HG03442 (cell line): ENCODE measurements around the gene STRAP.

Experiments used
- ATAC-seq: cut with Tn5 transposase; IDR thresholded peaks from one replicate; pipeline ENCODE4 v1.9.1; 2021; ENCODE audit warnings: mild to moderate bottlenecking, moderate library complexity; ENCODE audit not compliant: unreplicated experiment

STRAP gene, protein sequence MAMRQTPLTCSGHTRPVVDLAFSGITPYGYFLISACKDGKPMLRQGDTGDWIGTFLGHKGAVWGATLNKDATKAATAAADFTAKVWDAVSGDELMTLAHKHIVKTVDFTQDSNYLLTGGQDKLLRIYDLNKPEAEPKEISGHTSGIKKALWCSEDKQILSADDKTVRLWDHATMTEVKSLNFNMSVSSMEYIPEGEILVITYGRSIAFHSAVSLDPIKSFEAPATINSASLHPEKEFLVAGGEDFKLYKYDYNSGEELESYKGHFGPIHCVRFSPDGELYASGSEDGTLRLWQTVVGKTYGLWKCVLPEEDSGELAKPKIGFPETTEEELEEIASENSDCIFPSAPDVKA

DNA sequence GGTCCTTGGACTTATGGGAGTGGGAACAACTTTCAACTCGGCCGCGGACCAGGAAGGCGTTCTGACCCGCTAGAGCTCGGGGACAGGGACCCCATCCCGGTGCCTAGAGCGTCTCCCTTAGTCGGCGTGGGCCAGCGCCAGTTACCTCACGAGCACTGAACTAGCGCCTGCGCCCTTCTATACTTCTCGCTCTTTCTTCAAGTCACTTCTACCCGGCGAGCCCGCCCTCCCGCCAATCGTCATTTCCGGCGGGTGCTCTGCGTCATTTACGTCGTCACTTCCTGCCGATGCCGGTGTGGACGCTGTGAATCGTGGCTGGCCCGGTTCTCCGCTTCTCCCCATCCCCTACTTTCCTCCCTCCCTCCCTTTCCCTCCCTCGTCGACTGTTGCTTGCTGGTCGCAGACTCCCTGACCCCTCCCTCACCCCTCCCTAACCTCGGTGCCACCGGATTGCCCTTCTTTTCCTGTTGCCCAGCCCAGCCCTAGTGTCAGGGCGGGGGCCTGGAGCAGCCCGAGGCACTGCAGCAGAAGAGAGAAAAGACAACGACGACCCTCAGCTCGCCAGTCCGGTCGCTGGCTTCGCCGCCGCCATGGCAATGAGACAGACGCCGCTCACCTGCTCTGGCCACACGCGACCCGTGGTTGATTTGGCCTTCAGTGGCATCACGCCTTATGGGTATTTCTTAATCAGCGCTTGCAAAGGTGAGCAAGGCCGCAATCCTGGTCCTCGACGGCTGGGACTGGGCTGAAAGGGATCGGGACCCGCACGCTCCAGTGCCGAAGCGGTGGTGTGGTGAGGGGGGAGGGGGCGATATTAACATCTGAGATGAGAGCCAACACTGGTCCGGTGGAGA lies at the start of gene STRAP:
Gene STRAP, plus strand, starts transcription at position 270 of the 854 bp plus-strand sequence. Its CDS starts 321 bp downstream, at position 591.
- ATAC-seq, result peak; percentile 96

DNA sequence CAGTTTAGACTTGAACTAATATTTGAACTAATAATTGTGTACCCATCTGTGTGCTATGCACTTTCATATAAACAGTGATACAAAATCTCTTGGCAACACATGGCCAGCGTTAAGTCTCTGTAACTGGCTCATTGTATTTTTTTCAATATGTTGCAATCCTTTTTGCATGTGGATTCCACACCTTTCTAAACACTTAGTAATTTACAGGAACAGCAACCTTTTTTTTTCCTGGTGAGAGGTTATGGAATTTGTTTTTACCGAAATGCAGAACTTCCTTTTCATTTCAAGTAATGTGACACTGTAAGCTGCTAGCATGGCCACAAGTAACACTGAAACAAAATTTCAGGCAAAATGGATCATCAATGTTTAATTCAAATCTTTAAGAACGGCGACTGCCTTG lies 47.6 kb upstream of the STRAP start:
- no peak for ATAC-seq

DNA sequence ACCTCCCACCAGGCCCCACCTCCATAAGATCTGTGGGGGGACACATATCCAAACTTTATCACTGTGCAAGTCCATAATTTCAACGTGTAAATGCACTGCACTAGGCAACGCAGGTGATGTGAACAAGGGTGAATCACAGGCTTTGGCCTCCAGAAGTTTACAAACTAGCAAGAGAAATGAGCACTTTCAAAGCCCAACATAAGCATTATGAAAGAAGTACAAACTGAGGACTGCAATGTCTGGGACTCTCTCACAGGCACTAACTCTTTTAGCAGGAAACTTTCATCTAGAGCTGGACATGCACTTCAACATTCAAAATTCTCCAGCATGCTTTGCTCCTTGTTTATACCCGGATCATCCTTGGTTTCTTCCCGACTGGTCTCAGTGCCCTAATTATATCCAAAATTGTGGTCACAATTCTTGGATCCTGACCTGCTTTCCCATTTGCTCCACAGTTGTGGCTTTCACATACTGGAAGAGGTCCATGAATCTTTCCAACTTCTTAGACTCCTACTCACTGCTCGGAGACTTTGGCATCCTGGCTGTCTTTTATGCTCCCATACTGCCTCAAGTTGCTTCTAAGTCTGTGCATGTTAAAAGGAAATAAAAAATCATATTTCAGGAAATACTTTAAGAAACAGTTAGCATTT lies 44.9 kb upstream of the STRAP start:
- no peak for ATAC-seq

DNA sequence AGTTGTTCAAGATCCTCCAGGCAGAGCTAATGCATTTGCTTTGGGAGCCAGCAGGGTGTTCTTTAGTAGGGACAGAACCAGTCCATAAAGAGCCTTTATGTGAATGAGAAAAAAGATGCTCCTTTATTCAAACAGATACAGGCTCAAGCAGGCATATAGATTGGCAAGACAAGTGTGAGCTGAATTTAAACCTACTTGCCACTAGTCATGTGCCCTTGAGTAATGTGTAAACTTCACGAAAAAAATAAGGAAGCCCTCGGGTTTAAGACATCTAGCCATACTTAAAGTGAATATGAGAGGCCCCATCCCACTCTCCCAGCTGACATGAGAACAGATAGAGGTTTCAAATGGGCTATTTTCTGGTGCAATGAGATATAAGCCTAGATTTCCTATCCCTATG lies 43.1 kb upstream of the STRAP start:
- no peak for ATAC-seq

DNA sequence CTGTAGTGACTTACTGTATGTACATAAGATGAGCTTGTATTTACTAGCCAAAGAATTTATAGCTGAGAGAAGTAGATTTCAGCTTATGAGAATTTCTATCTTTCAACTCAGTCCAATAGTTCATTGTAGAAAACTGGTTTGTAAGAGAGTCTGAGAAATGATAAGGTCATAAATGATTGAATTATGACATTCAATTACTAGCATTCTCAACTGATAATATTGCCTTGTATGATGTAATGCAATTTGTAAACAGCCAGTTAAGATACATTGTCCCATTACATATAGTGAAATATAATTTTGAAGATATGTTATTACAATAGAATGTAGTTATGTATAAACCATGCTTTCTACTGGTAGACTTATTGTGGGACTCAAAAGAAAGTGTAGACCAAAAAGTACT lies 42.5 kb upstream of the STRAP start:
- no peak for ATAC-seq

DNA sequence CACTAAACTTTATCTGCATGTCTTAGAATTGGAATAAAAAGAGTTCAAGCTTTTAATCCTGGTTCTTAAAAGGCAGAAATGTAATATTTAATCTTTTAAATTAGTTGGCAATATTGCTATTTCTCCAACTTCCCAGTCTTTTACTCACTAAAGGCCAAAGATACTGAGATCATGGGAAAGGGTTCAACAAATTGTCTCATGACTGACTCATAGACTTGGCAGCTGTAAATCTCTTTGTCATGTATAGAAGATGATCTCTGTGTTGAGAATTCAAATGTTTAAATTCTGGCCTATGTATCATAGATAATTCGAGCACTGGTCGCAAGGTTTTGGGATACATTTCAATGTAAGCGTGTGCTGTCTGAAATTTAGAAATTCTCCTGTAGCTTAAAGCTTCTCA lies 40.1 kb upstream of the STRAP start:
- no peak for ATAC-seq

DNA sequence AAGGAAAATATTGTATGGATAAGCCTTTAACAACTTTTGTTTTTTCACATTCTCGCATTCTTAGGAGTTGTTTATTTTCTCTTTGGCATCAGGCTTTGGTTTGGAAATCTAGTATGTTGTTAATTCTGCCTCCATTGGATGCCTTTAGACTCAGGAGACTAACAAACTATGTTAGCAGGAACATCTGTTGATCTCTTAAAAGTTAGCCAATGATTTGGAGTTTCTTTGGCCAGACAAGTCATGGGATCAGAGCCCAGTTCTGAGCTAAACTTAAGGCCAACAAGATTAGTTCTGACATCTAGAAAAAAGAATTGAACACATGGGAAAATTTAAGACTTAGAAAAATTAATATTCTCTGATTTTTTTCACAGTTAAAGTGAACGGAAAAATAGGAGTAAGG lies 35.3 kb upstream of the STRAP start:
- ATAC-seq, result no peak

DNA sequence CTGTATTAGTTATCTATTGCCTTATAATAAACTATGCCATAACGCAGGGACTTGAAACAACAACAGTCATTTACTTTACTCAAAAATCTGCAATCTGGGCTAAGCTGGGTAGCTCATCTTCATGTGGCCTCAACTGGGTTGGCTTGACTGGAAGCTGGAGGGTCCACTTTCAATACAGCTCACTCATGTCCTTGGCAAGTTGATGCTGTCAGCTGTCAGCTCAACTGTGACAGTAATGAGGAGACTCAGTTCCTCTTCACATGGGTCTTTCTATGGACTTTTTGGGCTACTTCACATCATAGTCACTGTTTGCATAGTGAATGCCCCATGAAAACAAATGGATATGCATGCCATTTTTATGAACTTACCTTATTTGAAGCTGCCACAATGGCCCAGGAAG lies 33.6 kb upstream of the STRAP start:
- no peak for ATAC-seq

DNA sequence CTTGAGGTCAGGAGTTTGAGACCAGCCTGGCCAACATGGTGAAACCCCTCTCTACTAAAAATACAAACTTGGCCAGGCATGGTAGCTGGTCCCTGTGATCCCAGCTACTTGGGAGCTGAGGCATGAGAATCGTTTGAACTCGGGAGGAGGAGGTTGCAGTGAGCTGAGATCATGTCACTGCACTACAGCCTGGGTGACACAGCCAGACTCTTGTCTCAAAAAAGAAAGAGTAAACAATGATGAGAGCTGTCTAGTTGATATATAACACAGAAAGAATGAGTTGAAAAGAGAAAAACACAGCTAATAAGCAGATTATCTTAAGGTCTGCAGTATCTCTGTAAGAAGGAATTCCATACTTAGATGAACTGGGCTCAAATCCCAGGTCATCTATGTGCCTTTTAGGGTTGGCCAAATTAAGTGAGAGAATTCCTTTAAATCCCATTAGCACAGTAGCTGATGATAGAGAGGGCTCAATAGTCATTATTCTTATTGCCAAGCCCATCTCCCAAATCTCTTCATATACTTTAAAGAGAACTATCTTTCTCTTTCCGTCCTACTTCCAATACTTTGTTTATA lies 31.1 kb upstream of the STRAP start:
- ATAC-seq, result no peak

DNA sequence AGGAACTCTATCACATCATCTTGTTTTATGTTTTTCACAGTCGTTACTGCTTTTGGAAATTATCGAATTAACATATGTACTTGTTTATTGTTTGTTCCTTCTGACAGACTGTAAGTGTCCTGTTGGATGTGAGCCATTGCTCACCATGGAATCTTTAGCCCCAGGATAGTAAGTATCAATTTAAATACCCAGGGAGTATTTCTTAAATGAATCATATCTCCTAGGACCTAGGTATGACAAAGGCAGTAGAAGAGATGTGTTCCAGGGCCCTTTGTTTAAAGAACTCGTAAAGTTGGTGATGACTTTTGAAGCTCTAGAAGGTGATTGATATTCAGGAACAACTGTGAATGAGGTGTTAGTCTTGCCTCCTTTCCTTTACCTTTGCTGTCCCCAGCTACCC lies 30.3 kb upstream of the STRAP start:
- ATAC-seq, result no peak

DNA sequence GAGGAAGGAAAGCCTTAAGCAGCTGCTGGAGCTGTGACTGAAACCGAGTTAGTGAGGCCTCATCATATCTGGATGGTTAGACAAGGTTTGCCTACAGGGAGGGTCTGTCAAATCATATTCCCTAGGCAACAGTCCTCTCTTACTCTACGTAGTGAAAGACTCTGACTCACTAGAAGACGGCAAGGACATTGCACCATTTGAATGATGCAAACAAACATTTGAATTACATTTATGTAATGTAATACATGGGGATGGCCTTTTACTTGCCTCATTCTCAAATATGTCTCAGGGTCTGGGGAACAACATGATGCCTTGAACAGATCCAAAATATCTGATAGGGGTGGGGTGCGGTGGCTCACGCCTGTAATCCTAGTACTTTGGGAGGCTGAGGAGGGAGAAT lies 29.8 kb upstream of the STRAP start:
- no peak for ATAC-seq

DNA sequence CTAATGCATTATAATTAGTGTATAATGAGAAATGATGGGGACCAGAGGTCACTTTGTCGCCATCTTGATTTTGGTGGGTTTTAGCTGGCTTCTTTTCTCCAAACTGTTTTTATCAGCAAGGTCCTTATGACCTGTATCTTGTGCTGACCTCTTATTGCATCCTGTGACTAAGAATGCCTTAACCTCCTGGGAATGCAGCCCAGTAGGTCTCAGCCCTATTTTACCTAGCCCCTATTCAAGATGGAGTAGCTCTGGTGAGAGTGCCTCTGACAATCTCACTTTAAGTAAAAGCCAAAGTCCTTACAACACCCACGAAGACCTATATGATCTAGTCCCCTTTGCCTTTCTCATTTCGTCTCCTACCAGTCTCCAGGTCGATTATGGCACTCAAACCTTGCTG lies 28.3 kb upstream of the STRAP start:
- ATAC-seq, result no peak

DNA sequence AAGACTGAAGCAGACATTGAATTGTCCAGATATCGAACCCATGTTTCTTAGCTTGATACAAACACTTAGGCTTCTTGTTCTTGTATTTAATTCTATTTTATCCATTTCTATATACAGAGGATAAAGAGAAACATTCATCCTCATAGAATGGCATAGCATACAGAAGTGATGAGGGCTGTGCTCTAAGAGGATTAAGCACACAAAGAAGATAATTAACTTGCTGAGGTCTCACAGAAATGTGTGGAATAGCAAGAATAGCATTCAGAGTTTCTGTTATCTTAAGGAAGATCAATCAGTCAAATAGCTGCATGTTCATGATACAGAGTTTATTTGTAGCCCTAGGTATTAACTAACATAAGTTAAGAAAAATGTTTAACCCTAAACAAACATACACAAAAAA lies 27.3 kb upstream of the STRAP start:
- no peak for ATAC-seq

DNA sequence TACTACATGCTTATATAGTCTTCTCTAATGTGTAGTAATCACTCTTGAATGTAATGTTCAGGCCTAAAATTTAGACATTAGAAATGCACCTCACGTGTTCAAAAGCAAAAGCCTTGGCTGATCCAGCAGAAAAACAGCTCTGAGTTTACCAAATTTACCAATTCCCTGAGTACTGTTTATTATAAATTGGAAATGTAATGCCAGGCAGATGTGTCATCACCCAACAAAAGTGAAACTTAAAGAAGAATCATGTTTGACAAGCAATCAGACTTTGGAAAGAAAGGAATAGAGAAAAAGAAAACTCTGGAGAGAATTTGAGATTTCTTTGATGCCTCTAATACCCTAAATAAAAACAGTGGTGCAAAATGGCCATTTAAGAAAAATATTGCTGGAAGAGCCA lies 26.5 kb upstream of the STRAP start:
- no peak for ATAC-seq

DNA sequence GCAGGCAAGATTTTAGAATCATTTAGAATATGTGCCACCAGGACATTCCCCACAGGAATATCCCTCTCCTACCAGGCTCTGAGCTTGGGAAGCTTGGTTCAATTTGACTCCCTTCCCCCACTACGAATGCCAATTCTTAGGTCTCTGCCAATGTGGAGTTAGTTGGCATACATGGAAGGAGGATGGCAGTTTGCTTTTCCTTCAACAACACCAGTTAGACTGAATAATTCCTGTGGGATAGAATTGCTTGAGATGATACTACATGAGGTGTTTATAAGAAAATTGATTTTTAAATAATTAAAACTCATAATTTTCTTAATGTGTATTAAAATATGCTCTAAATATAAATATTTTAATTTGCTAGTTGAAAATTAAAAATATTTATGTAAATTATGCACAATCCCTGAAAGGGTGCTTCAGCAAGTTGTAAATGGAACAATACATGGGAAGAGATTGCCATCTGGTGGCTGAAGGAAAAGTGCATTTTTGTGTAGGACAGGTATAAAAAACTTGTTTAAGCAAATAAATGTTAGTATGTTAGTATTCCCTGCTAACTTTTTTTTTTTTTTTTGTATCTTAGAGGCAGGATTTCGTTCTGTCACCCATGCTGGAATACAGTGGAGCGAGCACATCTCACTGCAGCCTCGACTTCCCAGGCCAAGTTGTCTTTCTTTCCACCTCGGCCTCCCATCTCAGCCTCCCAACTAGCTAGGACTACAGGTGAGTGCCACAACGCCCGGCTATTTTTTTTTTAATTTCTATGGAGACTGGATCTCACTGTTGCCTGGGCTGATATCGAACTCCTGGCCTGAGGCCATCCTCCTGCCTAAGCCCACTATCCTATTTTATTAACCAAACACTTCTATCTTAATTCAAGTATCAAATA lies 25.8 kb upstream of the STRAP start:
- ATAC-seq, result no peak

DNA sequence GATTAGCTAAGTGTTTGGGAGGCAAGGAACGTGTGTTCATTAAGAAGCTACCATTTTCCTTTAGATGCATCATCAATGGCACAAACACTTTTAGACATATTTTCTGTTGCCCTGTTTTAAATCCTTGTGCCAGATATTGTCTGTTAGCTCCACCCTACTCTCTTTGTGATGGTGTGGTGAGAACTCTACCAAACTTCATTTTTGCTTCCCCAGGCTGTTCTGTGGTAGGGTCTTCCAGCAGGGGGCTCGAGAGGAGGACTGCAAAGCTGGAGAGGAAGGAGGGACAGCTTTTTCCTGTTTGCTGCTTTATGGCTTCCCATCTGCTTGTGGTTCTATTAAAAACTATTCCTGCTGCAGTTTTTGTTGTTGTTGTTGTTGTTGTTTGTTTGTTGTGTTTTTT lies 23.8 kb upstream of the STRAP start:
- no peak for ATAC-seq

DNA sequence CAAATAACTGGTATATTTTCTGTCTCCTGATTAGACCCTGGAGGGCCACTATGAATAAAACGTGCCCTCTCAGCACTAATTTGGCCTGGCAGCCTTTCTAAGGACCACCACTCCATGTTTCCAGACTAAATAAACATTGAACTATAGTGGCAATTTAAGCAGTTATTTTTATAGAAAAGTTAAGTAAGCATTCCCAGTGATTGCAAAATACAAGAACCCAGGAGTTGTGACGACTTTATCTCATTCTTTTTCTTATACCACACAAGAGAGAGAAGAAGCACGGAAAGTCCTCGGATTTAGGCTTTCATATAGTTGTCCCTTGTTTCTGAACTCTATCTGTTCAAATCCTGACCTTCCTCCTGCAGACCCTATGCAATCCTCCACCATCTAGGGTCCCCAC lies 23.1 kb upstream of the STRAP start:
- no peak for ATAC-seq

DNA sequence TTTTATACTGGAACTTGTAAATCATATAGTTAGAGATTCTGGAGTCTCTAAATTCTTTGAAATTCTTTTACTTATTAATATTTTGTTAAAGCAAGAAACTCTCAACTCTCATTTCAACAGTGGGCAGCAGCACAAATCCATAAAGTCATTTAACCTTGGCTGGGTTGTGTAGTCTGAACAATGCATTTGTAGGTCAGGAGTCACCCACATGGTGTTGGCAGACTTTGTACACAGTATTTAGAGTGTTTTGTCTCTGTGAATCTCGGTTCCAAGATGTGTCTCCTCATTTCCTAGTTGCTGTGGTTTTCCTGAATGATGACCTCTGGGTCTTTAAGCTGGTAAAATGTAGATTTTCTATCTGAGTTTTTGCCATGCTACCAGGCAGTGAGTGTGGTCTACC lies 20.8 kb upstream of the STRAP start:
- no peak for ATAC-seq

DNA sequence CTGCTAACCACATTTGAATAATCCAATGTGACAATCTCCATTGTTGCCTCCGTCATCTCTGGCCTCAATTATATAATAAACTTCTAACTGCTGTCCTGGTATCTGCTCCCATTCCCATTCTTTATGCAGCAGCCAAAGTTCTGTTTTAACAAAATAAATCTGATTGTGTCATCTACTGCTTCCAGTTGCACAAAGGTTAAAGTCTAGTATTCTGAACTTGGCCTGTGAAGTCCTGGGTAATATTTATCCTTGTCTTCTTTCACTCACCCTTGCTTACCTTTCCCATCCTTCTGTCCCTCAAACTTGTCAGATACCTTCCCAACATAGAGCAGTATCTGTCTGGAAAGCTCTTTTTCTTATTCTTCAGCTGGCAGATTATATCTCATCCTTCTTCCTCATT lies 19.3 kb upstream of the STRAP start:
- ATAC-seq, result no peak

DNA sequence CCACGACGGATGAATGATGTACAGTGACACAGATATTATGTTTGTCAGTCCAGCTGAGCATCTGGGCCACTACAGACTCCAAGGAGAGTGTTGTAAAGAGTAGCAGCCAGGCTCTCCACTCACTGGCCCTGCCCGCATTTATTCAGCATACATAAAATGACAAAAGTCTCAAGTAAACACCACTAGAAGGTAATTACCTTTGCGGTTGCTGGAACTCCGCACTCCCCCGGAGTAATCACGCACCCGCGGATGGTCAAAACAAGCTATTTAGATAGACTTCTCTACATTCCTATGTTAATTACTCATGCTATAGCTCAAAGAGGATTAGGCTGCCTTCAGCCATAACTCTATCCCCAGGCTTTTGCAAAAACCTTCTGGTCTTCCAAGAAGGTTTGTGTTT lies 18.8 kb upstream of the STRAP start:
- no peak for ATAC-seq

DNA sequence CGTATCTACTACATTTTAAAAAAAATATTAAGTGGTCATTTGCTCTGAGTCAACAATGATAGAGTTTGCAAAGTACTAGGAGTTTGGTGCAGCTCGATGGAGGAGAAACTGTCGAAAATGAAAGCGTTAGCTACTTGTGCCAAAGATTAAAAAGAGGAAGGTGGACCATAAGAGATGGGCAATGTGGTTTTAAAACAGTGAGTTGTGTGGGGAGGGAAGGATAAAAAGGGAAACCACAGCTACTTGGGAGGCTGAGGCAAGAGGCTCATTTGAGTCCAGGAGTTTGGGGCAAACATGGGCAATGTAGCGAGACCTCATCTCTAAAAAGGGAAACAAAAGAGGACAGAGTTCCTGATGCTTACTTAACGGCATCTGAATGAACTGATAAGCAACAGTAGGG lies 18.2 kb upstream of the STRAP start:
- peak; percentile 95 for ATAC-seq
